K562 (cell line): Measurements from ENCODE around the gene COG3. TPM values are rescaled to one million over a fixed set of nuclear protein-coding genes. Genes with fewer than 3 reads are reported as not detected.

Experiments
- ATAC-seq: fragments of 200-7000 bp; cut with Tn5 transposase; 3 replicates; pipeline ENCODE4 v1.9.1; 2020; ENCODE audit warnings: moderate library complexity
- BruUV-seq: library from RNA; stranded (reverse); fragments of 400-500 nt; replicated peaks from 2 replicates; lab custom pipeline; 2021; lab: Mats Ljungman, UMichigan
- CTCF ChIA-PET: fragments of 300-600 bp; formaldehyde crosslinking; extraction: SDS; loops from one replicate; lab custom pipeline; 2021; ENCODE audit warnings: low intra/inter-chr PET ratio; lab: Yijun Ruan, JAX
- POLR2A ChIA-PET: fragments of 300-600, 350-650 bp; sonication (Branson Sonifier 250); formaldehyde crosslinking; extraction: SDS; loops from one replicate; lab custom pipeline; 2021; ENCODE audit warnings: antibody characterized with exemption, inconsistent platforms; lab: Yijun Ruan, JAX
- DNase-seq, 4 experiments: peaks; one replicate each; pipeline versions ENCODE4 v3.0.0 to v3.0.0-alpha.2; 2011 to 2018; ENCODE audit warnings: low spot score in 3 of 4, mixed read lengths in 3 of 4; ENCODE audit errors: extremely low read depth in 1 of 4
- FAIRE-seq: peaks from 2 replicates; lab custom pipeline; 2011; peaks lifted over from hg19 to GRCh38; lab: Jason Lieb, UNC
- H2AFZ ChIP-seq: 2 replicates; pipeline ENCODE4 v1.6.0; 2011; ENCODE audit warnings: low read depth, low read length, control low read depth, inconsistent platforms
- H3K27ac ChIP-seq: fragments of 200-600 bp; 3 replicates; pipeline ENCODE4 v1.8.0; 2011; ENCODE audit warnings: low read depth, mild to moderate bottlenecking, control low read depth, inconsistent platforms, low read length, moderate library complexity, mixed read lengths; ENCODE audit errors: extremely low read depth
- H3K27me3 ChIP-seq, 2 experiments: fragments of 300-600 bp in 1 of 2; 2 replicates in 1 of 2; 3 replicates in 1 of 2; pipeline versions ENCODE4 v1.6.0 to v1.8.0; 2011; ENCODE audit warnings: inconsistent platforms in 2 of 2, low read length in 2 of 2, mild to moderate bottlenecking in 1 of 2, mixed read lengths in 1 of 2, moderate library complexity in 1 of 2; ENCODE audit not compliant: control insufficient read depth in 2 of 2, insufficient read depth in 2 of 2
- H3K36me3 ChIP-seq: fragments of 300-600 bp; 3 replicates; pipeline ENCODE4 v1.8.0; 2011; ENCODE audit warnings: mild to moderate bottlenecking, low read length, inconsistent platforms; ENCODE audit not compliant: control insufficient read depth, insufficient read depth
- H3K4me1 ChIP-seq, 2 experiments: fragments of 200-600 bp in 1 of 2; replicated peaks in 1 of 2; 2 replicates in 1 of 2; 3 replicates in 1 of 2; pipeline versions ENCODE4 v1.5.1 to v1.8.0; 2011; ENCODE audit warnings: inconsistent platforms in 2 of 2, low read length in 2 of 2, mild to moderate bottlenecking in 1 of 2, mixed read lengths in 1 of 2, moderate library complexity in 1 of 2; ENCODE audit not compliant: control insufficient read depth in 2 of 2, insufficient read depth in 2 of 2
- H3K4me2 ChIP-seq: 2 replicates; pipeline ENCODE4 v1.6.1; 2011; ENCODE audit warnings: low read length, control low read depth, inconsistent platforms, mixed read lengths; ENCODE audit not compliant: insufficient read depth
- H3K4me3 ChIP-seq: fragments of 200-600 bp; sonication (generic), shearing (Covaris generic); 2 replicates; pipeline ENCODE4 v1.5.1; 2016; ENCODE audit warnings: control low read depth, inconsistent platforms
- H3K79me2 ChIP-seq: fragments of 200-600 bp; 3 replicates; pipeline ENCODE4 v1.8.0; 2011; ENCODE audit warnings: low read length, inconsistent platforms; ENCODE audit not compliant: control insufficient read depth, insufficient read depth
- H3K9ac ChIP-seq, 2 experiments: 2 replicates each; pipeline versions ENCODE4 v1.6.0 to v1.6.1; 2011; ENCODE audit warnings: low read depth in 2 of 2, low read length in 2 of 2, control low read depth in 1 of 2, inconsistent platforms in 1 of 2, mild to moderate bottlenecking in 1 of 2, mixed read lengths in 1 of 2; ENCODE audit not compliant: insufficient read depth in 1 of 2
- H3K9me1 ChIP-seq: one replicate; pipeline ENCODE4 v1.6.0; 2011; ENCODE audit warnings: inconsistent platforms, mild to moderate bottlenecking, low read length, moderate library complexity; ENCODE audit not compliant: control insufficient read depth, insufficient read depth
- H3K9me3 ChIP-seq: replicated peaks from 2 replicates; pipeline ENCODE4 v1.5.1; 2011; ENCODE audit warnings: low read depth, low read length, inconsistent platforms; ENCODE audit not compliant: control insufficient read depth, insufficient read depth
- H4K20me1 ChIP-seq: replicated peaks from 2 replicates; pipeline ENCODE4 v1.6.1; 2011; ENCODE audit warnings: low read length, inconsistent platforms, mixed read lengths; ENCODE audit not compliant: control insufficient read depth, insufficient read depth
- ARID2 ChIP-seq: fragments of 450-650 bp; IDR thresholded peaks from 2 replicates; pipeline ENCODE4 v1.6.1; 2017; ENCODE audit warnings: antibody characterized with exemption, mild to moderate bottlenecking
- GMEB1 ChIP-seq: fragments of 250-450 bp; sonication (Bioruptor Pico); IDR thresholded peaks from 2 replicates; pipeline ENCODE4 v1.4.0; 2020; ENCODE audit warnings: mild to moderate bottlenecking
- GTF2A2 ChIP-seq: IDR thresholded peaks from 2 replicates; pipeline ENCODE4 v1.6.1; 2016; ENCODE audit warnings: mild to moderate bottlenecking, missing genetic modification characterization, missing compliant biosample characterization
- OTX1 ChIP-seq: fragments of 450-650 bp; formaldehyde crosslinking; IDR thresholded peaks from 2 replicates; pipeline ENCODE4 v1.4.0; 2022; ENCODE audit warnings: mild to moderate bottlenecking
- ZNF668 ChIP-seq: fragments of 250-450 bp; sonication (Bioruptor Pico); IDR thresholded peaks from 2 replicates; pipeline ENCODE4 v1.8.0; 2022; ENCODE audit warnings: mild to moderate bottlenecking, inconsistent platforms
- WGBS: fragments of 100-300 bp; shearing (Covaris generic); methylation state at CpG from one replicate; pipeline ENCODE4 v1.1.6; 2016; ENCODE audit warnings: low coverage, mixed read lengths; ENCODE audit not compliant: insufficient coverage; ENCODE audit errors: missing lambda C conversion rate; 5-methylcytosine and 5-hydroxymethylcytosine counted together
- in situ Hi-C: fragments of 300-500 bp; cut with MboI; formaldehyde crosslinking; loops from 4 replicates; pipeline ENCODE4 v1.15.0; 2018; ENCODE audit warnings: inconsistent platforms, mixed read lengths
- intact Hi-C: fragments of 100-400 bp; cut with micrococcal nuclease; formaldehyde crosslinking; loops from 2 replicates; pipeline ENCODE4 v1.14.2; 2022
- polyA plus RNA-seq, 8 experiments: library from polyadenylated mRNA; depleted of rRNA in 4 of 8; stranded (reverse) in 5 of 8; unstranded in 3 of 8; fragments of >200 nt; fragmentation: Nextera tagmentation in 2 of 8; fragmentation: Illumina TruSeq in 1 of 8; extraction: Ambion mirVana in 2 of 8; extraction: Trizol in 1 of 8; gene quantifications; 2 replicates each; pipeline versions ENCODE4 v1.2.1 to v1.2.3, GENCODE V29; 2011 to 2014; ENCODE audit warnings: inconsistent platforms in 1 of 8, missing spikeins in 1 of 8
- total RNA-seq, 7 experiments: library from RNA; depleted of rRNA in 6 of 7; stranded (reverse); fragments of >200 nt in 6 of 7; fragmentation: Illumina TruSeq in 2 of 7; extraction: Trizol in 2 of 7; gene quantifications; 2 replicates each; pipeline versions ENCODE4 v1.2.1 to v1.2.3, GENCODE V29; 2011 to 2021; ENCODE audit warnings: low replicate concordance in 1 of 7
- TF ChIP-seq, protein P1 (sequence below): sonication (generic); formaldehyde crosslinking; IDR thresholded peaks from 2 replicates; pipeline ENCODE4 v1.8.0; 2022; ENCODE audit warnings: mild to moderate bottlenecking, missing genetic modification reagents
- TF ChIP-seq, protein P2 (sequence below): fragments of 250-450 bp; sonication (Bioruptor Pico); IDR thresholded peaks from 2 replicates; pipeline ENCODE4 v1.4.0; 2020; ENCODE audit warnings: borderline replicate concordance

COG3 gene
- total and polyA plus RNA-seq, 9 of the 15 experiments (the other 6 are each of a cell fraction or from before 2014, with no cell fraction given): 3.9 to 22.9 (median 14.5) TPM

DNA sequence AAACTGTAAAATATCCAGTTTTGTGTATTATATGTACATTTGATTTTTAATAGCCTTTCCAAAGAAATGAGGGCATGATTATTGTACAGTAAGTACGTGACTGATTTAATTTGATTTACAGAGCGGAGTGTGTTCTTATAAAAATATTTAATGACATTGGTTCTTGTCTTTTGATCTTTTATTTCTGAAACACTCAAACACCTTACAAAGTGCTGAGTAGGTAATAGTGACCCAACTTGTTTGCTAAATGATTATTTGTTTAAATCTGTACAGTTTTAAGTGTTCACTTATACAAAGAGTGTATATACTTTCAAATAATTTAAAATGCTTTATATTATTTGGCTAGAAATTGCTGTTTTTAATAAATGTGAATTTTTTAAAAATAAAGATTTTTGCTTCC lies 71.5 kb downstream of the COG3 start:
- no peaks in the 10 kb centered on the region for H3K27me3 ChIP-seq
- H2AFZ ChIP-seq: no peak overlapping the region
- H3K4me3 ChIP-seq: no peak overlapping the region
- no peaks in the 10 kb centered on the region for H3K9me1 ChIP-seq
- no peaks in the 10 kb centered on the region for H4K20me1 ChIP-seq
- no peak overlapping the region for H3K27ac ChIP-seq
- FAIRE-seq: no peak
- no peaks in the 10 kb centered on the region for H3K79me2 ChIP-seq
- H3K9me3 ChIP-seq: no peaks in the 10 kb centered on the region
- in situ Hi-C loops (no loop called here), intact Hi-C loops (no loop called here)
- CTCF ChIA-PET: no interaction called here
- POLR2A ChIA-PET: no interaction called here
- WGBS: 93% methylated on average over 2 of the region's 2 CpGs
- no peak for TF ChIP-seq OTX1 (CRISPR knock-in tag)
- H3K36me3 ChIP-seq: peaks cover 30% of the 10 kb centered on the region; the same call in 2 of the 3 replicates
- DNase-seq: no peak
- no peak overlapping the region for H3K4me2 ChIP-seq
- ATAC-seq: no peak
- no TSS peak for BruUV-seq
- H3K4me1 ChIP-seq: peaks cover 0 to 4% of the 10 kb centered on the region in 2 experiments; a peak in 2 of 5 replicates
- no peak overlapping the region for H3K9ac ChIP-seq

- H3K9me1 ChIP-seq: no peaks in the 10 kb centered on the region
- no peaks in the 10 kb centered on the region for H4K20me1 ChIP-seq
- no peak overlapping the region for H3K9ac ChIP-seq
- intact Hi-C loops (no loop called here), in situ Hi-C loops (no loop called here)
- ChIA-PET CTCF (no interaction called here), POLR2A (no interaction called here)
- H3K4me3 ChIP-seq: no peak overlapping the region
- H3K27me3 ChIP-seq: no peaks in the 10 kb centered on the region
- FAIRE-seq: no peak
- no peak for ATAC-seq
- H3K4me2 ChIP-seq: no peak overlapping the region
- peaks cover 27% of the 10 kb centered on the region; the same call in 2 of the 3 replicates for H3K36me3 ChIP-seq
- BruUV-seq: no TSS peak
- no peak overlapping the region for H3K27ac ChIP-seq
- H3K79me2 ChIP-seq: no peaks in the 10 kb centered on the region
- H3K4me1 ChIP-seq: peaks cover 0 to 4% of the 10 kb centered on the region in 2 experiments; a peak in 2 of 5 replicates
- no peak for DNase-seq
- no peaks in the 10 kb centered on the region for H3K9me3 ChIP-seq
- WGBS: 56% methylated on average over 1 of the region's 1 CpG
- H2AFZ ChIP-seq: no peak overlapping the region
- TF ChIP-seq GMEB1 (CRISPR knock-in tag) (no peak), ZNF668 (CRISPR knock-in tag) (no peak), GTF2A2 (no peak), ARID2 (no peak)
- TF ChIP-seq, protein P1, sequence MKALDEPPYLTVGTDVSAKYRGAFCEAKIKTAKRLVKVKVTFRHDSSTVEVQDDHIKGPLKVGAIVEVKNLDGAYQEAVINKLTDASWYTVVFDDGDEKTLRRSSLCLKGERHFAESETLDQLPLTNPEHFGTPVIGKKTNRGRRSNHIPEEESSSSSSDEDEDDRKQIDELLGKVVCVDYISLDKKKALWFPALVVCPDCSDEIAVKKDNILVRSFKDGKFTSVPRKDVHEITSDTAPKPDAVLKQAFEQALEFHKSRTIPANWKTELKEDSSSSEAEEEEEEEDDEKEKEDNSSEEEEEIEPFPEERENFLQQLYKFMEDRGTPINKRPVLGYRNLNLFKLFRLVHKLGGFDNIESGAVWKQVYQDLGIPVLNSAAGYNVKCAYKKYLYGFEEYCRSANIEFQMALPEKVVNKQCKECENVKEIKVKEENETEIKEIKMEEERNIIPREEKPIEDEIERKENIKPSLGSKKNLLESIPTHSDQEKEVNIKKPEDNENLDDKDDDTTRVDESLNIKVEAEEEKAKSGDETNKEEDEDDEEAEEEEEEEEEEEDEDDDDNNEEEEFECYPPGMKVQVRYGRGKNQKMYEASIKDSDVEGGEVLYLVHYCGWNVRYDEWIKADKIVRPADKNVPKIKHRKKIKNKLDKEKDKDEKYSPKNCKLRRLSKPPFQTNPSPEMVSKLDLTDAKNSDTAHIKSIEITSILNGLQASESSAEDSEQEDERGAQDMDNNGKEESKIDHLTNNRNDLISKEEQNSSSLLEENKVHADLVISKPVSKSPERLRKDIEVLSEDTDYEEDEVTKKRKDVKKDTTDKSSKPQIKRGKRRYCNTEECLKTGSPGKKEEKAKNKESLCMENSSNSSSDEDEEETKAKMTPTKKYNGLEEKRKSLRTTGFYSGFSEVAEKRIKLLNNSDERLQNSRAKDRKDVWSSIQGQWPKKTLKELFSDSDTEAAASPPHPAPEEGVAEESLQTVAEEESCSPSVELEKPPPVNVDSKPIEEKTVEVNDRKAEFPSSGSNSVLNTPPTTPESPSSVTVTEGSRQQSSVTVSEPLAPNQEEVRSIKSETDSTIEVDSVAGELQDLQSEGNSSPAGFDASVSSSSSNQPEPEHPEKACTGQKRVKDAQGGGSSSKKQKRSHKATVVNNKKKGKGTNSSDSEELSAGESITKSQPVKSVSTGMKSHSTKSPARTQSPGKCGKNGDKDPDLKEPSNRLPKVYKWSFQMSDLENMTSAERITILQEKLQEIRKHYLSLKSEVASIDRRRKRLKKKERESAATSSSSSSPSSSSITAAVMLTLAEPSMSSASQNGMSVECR (CRISPR knock-in tag): no peak
- TF ChIP-seq, protein P2, sequence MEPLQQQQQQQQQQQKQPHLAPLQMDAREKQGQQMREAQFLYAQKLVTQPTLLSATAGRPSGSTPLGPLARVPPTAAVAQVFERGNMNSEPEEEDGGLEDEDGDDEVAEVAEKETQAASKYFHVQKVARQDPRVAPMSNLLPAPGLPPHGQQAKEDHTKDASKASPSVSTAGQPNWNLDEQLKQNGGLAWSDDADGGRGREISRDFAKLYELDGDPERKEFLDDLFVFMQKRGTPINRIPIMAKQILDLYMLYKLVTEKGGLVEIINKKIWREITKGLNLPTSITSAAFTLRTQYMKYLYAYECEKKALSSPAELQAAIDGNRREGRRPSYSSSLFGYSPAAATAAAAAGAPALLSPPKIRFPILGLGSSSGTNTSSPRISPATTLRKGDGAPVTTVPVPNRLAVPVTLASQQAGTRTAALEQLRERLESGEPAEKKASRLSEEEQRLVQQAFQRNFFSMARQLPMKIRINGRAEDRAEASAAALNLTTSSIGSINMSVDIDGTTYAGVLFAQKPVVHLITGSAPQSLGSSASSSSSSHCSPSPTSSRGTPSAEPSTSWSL (CRISPR knock-in tag): no peak
Observed at GRCh38 chr13:45537516-45537915, 72.8 kb downstream of the COG3 start.
